ENCODE results near the gene WDR90. TPM values are rescaled to one million over a fixed set of nuclear protein-coding genes. Genes with fewer than 3 reads are reported as not detected.
A peak's percentile ranks its signal among the peaks of the same experiment; 100 is the strongest.

WDR90 gene
- total RNA-seq, 1 donor from 2014 or later: 33.7 TPM

DNA sequence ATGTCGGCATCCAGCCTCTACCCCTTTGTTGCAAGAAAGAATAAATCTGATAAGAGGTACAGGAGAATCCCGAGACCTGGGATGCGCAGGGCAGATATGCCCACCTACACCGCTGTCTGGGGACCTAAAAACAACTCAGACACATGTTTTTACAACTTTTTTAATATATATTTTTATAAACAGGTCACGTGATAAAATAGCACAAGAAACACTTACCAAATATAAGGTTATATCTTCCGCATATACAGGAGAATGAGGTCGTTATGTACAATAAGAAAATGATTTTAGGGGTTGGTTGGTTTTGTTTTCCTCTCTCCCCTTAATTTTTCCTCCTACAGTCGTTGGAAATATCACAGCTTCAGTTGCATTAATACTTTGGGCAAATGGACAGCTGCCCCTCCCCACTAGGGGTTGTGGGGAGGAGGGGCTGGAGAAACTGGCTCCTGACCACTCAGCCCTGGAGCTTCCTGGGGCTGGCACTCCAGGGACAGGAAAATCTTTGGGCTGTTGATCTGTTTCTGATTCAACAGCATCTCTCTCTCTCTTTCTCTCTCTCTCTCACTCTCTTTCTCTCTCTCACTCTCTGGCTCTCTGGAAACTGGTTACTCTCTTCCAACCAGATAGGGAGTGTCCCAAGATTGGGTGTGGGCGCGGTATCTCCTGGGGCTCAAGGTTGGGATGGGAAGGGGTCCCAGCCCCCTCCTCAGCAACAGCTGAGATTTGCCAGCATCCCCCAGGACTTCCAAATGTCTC lies 43.4 kb downstream of the WDR90 start:
- POLR2A ChIA-PET: interaction anchor here (1.2 kb wide), 1 partner anchor 8 kb away, joined by 3 read pairs; the partner anchor contains the start of gene JMJD8
- intact Hi-C loops (cut with micrococcal nuclease): no loop called here
- peaks cover 6% of the 10 kb centered on the region for H3K36me3 Mint-ChIP-seq (ENCODE audit: low read depth)
- ATAC-seq (ENCODE audit: low read depth) (no peak), DNase-seq (no peak)
- no peak overlapping the region for H3K4me3 Mint-ChIP-seq
- H3K27ac Mint-ChIP-seq: no peak overlapping the region
- TF ChIP-seq, protein P1, sequence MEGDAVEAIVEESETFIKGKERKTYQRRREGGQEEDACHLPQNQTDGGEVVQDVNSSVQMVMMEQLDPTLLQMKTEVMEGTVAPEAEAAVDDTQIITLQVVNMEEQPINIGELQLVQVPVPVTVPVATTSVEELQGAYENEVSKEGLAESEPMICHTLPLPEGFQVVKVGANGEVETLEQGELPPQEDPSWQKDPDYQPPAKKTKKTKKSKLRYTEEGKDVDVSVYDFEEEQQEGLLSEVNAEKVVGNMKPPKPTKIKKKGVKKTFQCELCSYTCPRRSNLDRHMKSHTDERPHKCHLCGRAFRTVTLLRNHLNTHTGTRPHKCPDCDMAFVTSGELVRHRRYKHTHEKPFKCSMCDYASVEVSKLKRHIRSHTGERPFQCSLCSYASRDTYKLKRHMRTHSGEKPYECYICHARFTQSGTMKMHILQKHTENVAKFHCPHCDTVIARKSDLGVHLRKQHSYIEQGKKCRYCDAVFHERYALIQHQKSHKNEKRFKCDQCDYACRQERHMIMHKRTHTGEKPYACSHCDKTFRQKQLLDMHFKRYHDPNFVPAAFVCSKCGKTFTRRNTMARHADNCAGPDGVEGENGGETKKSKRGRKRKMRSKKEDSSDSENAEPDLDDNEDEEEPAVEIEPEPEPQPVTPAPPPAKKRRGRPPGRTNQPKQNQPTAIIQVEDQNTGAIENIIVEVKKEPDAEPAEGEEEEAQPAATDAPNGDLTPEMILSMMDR (IDR thresholded peaks at IDR 0.05): no peak
- CTCF ChIA-PET: no interaction called here
- H3K27me3 Mint-ChIP-seq: peaks cover 17% of the 10 kb centered on the region
- peaks cover 37% of the 10 kb centered on the region for H3K4me1 Mint-ChIP-seq
- H3K9me3 Mint-ChIP-seq: no peaks in the 10 kb centered on the region

DNA sequence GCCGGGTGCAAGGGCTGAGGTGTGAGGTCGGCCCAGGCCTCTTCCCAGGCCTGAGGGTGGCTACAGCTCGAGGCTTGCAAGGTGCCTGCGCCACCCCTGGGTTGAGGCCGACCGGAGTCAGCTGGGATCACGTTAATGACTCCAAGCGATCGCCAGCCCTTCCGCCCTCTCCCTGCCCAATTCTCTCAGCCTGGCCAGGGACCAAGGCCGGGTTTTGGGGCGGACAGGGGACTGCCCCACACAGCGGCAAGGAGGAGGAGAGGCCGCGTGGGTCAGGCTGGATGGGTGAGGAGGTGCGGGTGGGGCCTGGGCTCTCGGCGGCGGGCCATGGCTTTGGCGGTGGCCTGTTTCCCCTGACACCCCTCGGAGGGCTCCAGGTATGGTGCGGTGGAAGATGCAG lies 44.2 kb downstream of the WDR90 start:
- peaks cover 36% of the 10 kb centered on the region for H3K4me1 Mint-ChIP-seq
- TF ChIP-seq, protein P1 (IDR thresholded peaks at IDR 0.05): no peak
- H3K36me3 Mint-ChIP-seq (ENCODE audit: low read depth): peaks cover 5% of the 10 kb centered on the region
- peaks cover 17% of the 10 kb centered on the region for H3K27me3 Mint-ChIP-seq
- no peak for DNase-seq
- H3K27ac Mint-ChIP-seq: no peak overlapping the region
- intact Hi-C loops (cut with micrococcal nuclease): no loop called here
- no peak for ATAC-seq (ENCODE audit: low read depth)
- peak overlapping the region; percentile 28 for H3K4me3 Mint-ChIP-seq
- ChIA-PET POLR2A (interaction anchor here (1.2 kb wide), 1 partner anchor 9 kb away, joined by 3 read pairs; the partner anchor contains the start of gene JMJD8), CTCF (no interaction called here)
- H3K9me3 Mint-ChIP-seq: no peaks in the 10 kb centered on the region

DNA sequence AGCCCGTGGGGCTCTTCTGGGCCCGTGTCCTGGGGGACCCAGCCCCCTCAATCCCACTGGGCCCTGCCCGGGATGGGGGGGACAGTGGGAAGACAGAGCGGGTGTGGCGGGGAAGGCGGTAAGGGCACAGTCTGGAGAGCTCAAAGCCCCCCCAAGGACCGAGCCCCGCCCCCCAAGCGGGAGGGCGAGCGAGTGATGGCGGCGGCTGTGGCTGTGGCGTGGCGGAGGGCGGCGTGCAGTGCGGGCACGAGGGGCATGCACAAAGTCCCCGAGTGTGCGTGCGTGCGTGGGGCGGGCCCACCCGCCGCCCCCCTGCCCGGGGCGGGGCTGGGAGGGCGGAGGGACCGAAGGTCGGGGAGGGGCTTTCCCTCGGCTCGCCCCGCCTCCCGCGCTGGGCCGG lies 44.6 kb downstream of the WDR90 start:
- peaks cover 36% of the 10 kb centered on the region for H3K4me1 Mint-ChIP-seq
- no peak overlapping the region for H3K4me3 Mint-ChIP-seq
- POLR2A ChIA-PET: interaction anchor here (1.2 kb wide), 1 partner anchor 10 kb away, joined by 3 read pairs; the partner anchor contains the start of gene JMJD8
- ATAC-seq (ENCODE audit: low read depth) (no peak), DNase-seq (no peak)
- TF ChIP-seq, protein P1 (IDR thresholded peaks at IDR 0.05): no peak
- H3K36me3 Mint-ChIP-seq (ENCODE audit: low read depth): peaks cover 5% of the 10 kb centered on the region
- CTCF ChIA-PET: interaction anchor here (2.1 kb wide), 1 partner anchor 18 kb away, joined by 8 read pairs; no protein-coding TSS in a partner anchor
- no peaks in the 10 kb centered on the region for H3K9me3 Mint-ChIP-seq
- H3K27me3 Mint-ChIP-seq: peaks cover 17% of the 10 kb centered on the region
- intact Hi-C loops (cut with micrococcal nuclease): no loop called here
- H3K27ac Mint-ChIP-seq: no peak overlapping the region

DNA sequence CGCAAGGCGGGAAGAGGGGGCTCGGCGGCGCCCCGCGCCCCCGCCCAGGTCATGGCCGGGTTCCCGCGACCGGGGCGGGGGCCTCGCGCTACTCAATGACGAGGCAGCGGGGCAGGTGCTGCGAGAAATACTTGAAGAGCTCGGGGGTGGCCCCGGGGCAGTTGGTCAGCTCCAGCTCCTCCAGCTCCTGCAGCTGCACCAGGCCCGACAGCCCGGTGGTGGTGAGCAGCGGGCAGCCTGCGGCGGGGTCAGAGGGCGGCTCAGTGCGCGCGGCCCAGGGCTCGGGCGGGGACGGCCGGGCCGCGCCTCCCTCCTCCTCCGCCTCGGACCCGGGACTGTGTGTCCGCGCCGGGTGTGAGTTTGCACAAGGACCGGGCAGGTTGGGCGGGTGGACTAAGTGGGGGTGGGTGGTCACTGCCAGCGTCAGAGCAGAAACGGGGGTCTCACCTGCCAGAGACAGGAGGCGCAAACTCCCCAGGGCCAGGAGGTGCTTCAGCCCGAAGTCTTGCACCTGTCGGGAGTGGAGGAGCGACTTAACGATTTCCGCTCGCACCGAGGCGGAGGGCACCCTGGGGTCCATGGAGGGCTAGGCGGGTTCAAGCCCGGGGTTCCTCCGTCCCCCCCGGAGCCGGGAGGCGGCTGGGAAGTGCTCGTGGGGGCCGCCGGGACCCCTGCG lies 45.2 kb downstream of the WDR90 start:
- ATAC-seq (ENCODE audit: low read depth): no peak
- H3K4me3 Mint-ChIP-seq: peak overlapping the region; percentile 60
- CTCF ChIA-PET: interaction anchor here (2.1 kb wide), 1 partner anchor 18 kb away, joined by 8 read pairs; no protein-coding TSS in a partner anchor
- no peak for DNase-seq
- POLR2A ChIA-PET: interaction anchor here (1.4 to 2.0 kb wide), 2 partner anchors 10 to 21 kb away, joined by 3 to 8 read pairs; partner anchors contain the start of genes JMJD8 and METRN
- H3K27ac Mint-ChIP-seq: no peak overlapping the region
- H3K27me3 Mint-ChIP-seq: peaks cover 18% of the 10 kb centered on the region
- intact Hi-C loops (cut with micrococcal nuclease): no loop called here
- no peaks in the 10 kb centered on the region for H3K9me3 Mint-ChIP-seq
- peaks cover 32% of the 10 kb centered on the region for H3K4me1 Mint-ChIP-seq
- peaks cover 5% of the 10 kb centered on the region for H3K36me3 Mint-ChIP-seq (ENCODE audit: low read depth)
- TF ChIP-seq, protein P1 (IDR thresholded peaks at IDR 0.05): no peak
